ENCODE data around the gene ADH1C. TPM values are rescaled to one million over a fixed set of nuclear protein-coding genes. Genes with fewer than 3 reads are reported as not detected.
"Not testable (repeated sequence)": the region's sequence is repeated elsewhere in the genome, so short reads cannot be mapped to it uniquely, and the experiment has no call there.

Gene ADH1C
- total RNA-seq, 1 experiment from 2014 or later: not detected

GRCh38 chr4:99366491-99366890, 13.9 kb upstream of the ADH1C start:
- Histone ChIP-seq H3K9me3 (no peaks in the 10 kb centered on the region; the same call in 1 of the 2 replicates), H3K36me3 (no peaks in the 10 kb centered on the region), H3K4me3 (no peak overlapping the region), H3K27me3 (no peaks in the 10 kb centered on the region)
- no peak for DNase-seq

GRCh38 chr4:99362768-99363167, 10.2 kb upstream of the ADH1C start:
- no peaks in the 10 kb centered on the region for H3K27me3 ChIP-seq
- H3K4me3 ChIP-seq: no peak overlapping the region
- no peaks in the 10 kb centered on the region; the same call in 1 of the 2 replicates for H3K9me3 ChIP-seq
- H3K36me3 ChIP-seq: no peaks in the 10 kb centered on the region
- no peak for DNase-seq

DNA sequence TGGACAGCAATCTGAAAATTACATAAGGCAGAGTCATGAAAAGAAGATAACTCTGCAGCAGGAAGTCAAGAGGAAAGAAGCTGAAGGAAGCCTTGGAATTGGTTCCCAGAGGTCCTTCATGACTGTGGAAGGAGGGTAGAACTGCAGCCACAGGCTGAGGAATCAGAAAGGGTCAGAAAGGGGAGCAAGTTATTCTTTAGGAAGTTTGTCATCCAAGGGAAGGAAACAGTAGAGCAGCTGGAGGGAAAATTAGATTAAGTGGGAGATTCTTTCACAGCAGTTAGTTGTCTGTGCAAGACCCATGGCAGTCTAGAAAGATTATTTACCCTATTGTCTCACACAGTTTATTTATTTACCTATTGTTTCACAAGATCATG, 9.3 kb upstream of the ADH1C start:
- Histone ChIP-seq H3K4me3 (no peak overlapping the region), H3K27me3 (no peaks in the 10 kb centered on the region), H3K36me3 (no peaks in the 10 kb centered on the region), H3K9me3 (no peaks in the 10 kb centered on the region; the same call in 1 of the 2 replicates)
- no peak for DNase-seq

DNA sequence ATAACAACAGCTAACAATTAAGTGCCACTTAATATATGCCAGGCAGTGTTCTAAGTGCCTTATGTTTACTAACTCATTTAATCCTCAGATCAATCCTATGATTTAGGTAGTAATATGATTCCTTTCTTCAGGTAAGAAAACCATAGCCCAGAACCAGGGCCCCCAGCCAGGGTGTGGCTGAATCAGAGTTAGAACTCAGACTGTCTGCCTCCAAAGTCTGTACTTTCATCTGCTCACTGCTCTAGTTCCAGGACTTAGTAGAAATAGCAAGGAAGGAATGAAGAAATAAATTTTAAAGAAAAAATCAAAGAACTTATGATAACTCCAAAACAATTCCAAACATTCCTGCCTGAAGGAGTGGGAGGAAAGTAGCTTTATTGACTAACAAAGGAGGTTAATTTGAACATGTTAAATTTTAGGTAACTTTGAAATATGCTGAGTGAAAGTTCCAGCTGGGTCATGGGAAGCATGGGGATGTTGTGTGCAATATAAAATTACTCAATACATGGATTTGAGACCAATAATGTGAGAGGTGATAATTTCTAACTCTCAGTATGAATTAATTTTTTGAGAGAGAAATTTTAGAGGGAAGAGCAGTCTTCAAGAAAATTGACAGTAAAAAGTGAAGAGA, 8.8 kb upstream of the ADH1C start:
- no peak overlapping the region for H3K4me3 ChIP-seq
- no peaks in the 10 kb centered on the region for H3K27me3 ChIP-seq
- no peaks in the 10 kb centered on the region; the same call in 1 of the 2 replicates for H3K9me3 ChIP-seq
- no peaks in the 10 kb centered on the region for H3K36me3 ChIP-seq
- no peak for DNase-seq

DNA sequence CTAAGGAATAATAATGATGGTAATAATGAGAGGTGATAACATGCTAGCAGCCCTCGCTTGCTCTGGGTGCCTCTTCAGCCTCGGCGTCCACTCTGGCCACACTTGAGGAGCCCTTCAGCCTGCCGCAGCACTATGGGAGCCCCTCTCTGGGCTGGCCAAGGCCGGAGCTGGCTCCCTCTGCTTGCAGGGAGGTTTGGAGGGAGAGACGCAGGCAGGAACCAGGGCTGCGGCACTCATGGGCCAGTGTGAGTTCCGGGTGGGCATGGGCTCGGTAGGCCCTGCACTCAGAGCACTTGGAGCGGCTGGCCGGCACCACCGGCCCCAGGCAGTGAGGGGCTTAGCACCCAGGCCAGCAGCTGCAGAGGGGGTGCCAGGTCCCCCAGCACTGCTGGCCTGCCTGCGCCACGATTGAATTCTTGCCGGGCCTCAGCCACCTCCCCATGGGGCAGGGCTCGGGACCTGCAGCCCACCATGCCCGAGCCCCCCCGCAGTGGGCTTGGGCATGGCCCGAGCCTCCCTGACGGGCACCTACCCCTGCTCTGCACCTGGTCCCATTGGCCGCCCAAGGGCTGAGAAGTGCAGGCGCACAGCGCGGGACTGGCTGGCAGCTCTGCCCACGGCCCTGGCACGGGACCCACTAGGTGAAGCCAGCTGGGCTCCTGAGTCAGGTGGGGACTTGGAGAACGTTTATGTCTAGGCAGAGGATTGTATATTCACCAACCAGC, 7.1 kb upstream of the ADH1C start:
- no peaks in the 10 kb centered on the region for H3K27me3 ChIP-seq
- H3K4me3 ChIP-seq: no peak overlapping the region
- H3K36me3 ChIP-seq: no peaks in the 10 kb centered on the region
- no peak for DNase-seq
- H3K9me3 ChIP-seq: no peaks in the 10 kb centered on the region

DNA sequence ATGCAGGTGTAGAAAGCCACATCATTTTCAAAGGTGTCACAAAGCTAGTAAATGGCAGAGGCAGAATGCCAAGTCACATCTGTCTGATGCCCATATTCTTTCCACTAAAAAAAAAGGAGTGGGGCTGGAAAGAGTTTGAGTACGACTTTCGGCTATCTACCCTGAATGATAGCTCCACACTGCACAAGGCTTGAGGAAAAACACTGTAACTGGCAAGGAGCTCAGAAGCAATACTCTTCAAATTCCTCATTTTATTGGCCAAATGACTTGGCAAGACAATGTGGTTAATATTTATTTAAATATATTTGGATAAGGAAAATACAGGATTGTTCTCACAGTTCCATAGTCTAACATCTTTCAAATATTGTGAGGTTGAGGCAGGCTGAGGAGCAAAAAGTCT, 5.4 kb upstream of the ADH1C start:
- Histone ChIP-seq H3K9me3 (no peaks in the 10 kb centered on the region), H3K27me3 (no peaks in the 10 kb centered on the region), H3K4me3 (no peak overlapping the region), H3K36me3 (no peaks in the 10 kb centered on the region)
- DNase-seq: no peak

DNA sequence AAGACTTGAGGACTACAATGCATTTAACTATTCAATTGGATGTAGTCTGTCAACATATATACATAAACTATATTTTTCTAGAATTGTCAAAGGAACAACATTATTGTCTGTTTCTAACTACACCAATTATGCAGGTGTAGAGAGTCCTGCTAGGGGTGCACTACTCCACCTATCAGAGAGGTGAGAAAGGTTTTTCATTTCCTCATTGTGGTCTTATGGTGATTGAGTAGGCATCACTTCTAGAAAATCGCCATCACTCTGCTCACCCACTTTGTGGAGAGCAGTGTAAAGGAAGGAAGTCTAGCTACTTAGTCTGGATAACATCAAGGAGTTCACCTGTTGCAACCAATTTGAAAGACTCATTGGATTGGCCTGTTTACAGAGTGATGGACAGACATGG, 4.4 kb upstream of the ADH1C start:
- no peaks in the 10 kb centered on the region for H3K36me3 ChIP-seq
- H3K9me3 ChIP-seq: no peaks in the 10 kb centered on the region
- no peak for DNase-seq
- no peaks in the 10 kb centered on the region for H3K27me3 ChIP-seq
- no peak overlapping the region for H3K4me3 ChIP-seq

GRCh38 chr4:99356149-99356548, 3.6 kb upstream of the ADH1C start:
- not testable (repeated sequence) for H3K36me3 ChIP-seq, H3K9me3 ChIP-seq, H3K27me3 ChIP-seq, H3K4me3 ChIP-seq, DNase-seq

DNA sequence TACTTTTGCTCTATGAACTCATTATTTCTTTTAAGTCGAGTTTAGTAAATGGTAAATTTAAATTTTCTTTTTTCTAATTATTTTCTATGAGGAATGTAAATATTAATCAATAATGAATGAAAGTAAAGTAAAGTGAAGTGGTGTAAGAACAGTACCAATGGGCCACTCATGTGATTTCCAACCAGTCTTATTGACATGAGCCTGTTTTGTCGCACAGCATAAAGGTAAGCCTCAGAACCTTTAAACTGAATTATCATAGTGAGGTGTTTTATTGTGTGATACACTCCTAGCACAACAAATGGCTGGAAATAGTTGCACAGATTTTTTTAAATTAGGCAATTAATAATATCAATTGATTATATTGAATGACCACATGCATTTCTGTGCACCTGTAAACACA, 1.1 kb downstream of the ADH1C start:
- H3K27me3 ChIP-seq: no peaks in the 10 kb centered on the region
- no peak overlapping the region for H3K4me3 ChIP-seq
- H3K36me3 ChIP-seq: no peaks in the 10 kb centered on the region
- no peak for DNase-seq
- no peaks in the 10 kb centered on the region for H3K9me3 ChIP-seq

DNA sequence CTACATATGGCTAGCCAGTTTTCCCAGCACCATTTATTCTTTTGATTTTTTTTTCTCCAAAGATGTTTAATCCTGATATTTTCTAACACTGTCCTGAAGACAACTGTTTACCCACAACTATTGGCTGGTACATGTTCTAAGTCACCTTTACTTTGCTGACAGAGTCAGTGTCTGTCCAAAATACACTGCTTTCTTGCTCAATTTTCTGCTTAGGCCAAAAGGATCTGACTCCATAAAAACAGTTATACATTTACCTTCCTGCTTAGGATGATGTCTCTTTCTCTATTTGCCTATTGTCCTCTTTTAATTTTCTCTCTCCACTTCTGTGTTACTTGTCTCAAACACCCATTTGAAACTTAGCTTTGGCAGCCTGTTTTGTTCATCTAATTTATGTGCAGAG, 3.2 kb downstream of the ADH1C start:
- no peaks in the 10 kb centered on the region for H3K27me3 ChIP-seq
- no peak overlapping the region for H3K4me3 ChIP-seq
- DNase-seq: no peak
- H3K9me3 ChIP-seq: no peaks in the 10 kb centered on the region
- H3K36me3 ChIP-seq: no peaks in the 10 kb centered on the region

DNA sequence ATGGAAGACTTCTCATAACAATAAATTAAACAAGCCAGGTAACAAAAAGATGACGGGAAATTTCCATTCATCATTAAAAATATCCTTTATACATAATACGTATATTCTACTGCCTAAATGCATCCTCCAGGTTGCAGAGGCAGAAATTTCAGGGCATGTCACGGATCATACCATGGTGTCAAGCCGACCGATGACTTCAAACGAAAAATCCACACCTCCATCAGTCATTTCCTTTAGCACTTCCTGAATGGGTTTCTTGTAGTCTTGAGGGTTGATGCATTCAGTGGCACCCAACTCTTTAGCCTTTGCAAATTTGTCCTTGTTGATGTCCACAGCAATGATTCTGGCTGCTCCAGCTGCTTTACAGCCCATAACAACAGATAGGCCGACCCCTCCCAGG, 9.9 kb downstream of the ADH1C start:
- not testable (repeated sequence) for DNase-seq, H3K4me3 ChIP-seq, H3K9me3 ChIP-seq, H3K36me3 ChIP-seq, H3K27me3 ChIP-seq

- Histone ChIP-seq H3K9me3 (no peaks in the 10 kb centered on the region), H3K27me3 (no peaks in the 10 kb centered on the region), H3K36me3 (no peaks in the 10 kb centered on the region), H3K4me3 (no peak overlapping the region)
- DNase-seq: no peak
Observed at GRCh38 chr4:99341426-99341825, 11.1 kb downstream of the ADH1C start.

DNA sequence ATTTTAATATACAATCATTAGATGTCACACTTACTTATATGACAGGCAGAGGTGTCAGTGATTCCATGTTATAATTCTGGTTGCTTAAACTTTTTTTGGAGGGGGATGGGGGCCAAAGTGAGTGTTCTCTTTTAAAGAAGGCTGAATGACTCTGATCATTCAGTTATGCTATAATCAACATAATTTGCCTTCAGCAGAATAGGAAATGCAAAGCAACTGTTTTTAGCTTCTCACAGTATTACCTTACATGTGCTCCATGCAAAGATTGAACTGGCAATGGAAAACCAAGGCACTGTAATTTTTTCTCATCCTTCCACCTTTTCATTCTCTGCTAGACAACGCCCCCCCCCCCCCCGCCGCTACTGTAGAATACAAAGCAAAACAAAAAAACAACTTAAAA, 13.4 kb downstream of the ADH1C start:
- no peaks in the 10 kb centered on the region for H3K9me3 ChIP-seq
- DNase-seq: no peak
- H3K36me3 ChIP-seq: no peaks in the 10 kb centered on the region
- H3K27me3 ChIP-seq: no peaks in the 10 kb centered on the region
- H3K4me3 ChIP-seq: no peak overlapping the region

DNA sequence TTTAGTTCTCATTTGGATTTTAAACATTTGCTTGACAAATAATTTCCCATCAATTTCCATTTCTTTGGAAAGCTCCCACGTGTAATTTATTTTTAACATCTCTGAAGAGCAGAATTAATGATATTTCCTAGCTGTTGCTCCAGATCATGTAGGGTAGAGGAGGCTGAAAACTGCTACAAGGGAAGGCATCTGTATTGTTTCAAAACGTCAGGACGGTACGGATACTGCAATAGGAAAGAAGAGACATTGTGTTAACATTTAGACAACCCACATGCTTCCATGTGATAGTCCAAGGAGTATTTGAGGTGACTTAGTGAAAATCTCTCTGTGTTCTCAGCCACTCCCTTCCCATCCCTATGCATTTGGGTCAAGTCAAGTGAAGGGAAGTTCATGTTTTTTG, 16.0 kb downstream of the ADH1C start:
- Histone ChIP-seq H3K9me3 (no peaks in the 10 kb centered on the region), H3K27me3 (no peaks in the 10 kb centered on the region), H3K4me3 (no peak overlapping the region), H3K36me3 (no peaks in the 10 kb centered on the region)
- no peak for DNase-seq

- DNase-seq: no peak
- Histone ChIP-seq H3K36me3 (no peaks in the 10 kb centered on the region), H3K9me3 (no peaks in the 10 kb centered on the region), H3K27me3 (no peaks in the 10 kb centered on the region), H3K4me3 (no peak overlapping the region)
Observed at GRCh38 chr4:99334880-99335279, 17.7 kb downstream of the ADH1C start.

- DNase-seq: no peak
- Histone ChIP-seq H3K36me3 (no peaks in the 10 kb centered on the region), H3K27me3 (no peaks in the 10 kb centered on the region), H3K9me3 (no peaks in the 10 kb centered on the region), H3K4me3 (no peak overlapping the region)
Observed at GRCh38 chr4:99330648-99331047, 21.9 kb downstream of the ADH1C start.

DNA sequence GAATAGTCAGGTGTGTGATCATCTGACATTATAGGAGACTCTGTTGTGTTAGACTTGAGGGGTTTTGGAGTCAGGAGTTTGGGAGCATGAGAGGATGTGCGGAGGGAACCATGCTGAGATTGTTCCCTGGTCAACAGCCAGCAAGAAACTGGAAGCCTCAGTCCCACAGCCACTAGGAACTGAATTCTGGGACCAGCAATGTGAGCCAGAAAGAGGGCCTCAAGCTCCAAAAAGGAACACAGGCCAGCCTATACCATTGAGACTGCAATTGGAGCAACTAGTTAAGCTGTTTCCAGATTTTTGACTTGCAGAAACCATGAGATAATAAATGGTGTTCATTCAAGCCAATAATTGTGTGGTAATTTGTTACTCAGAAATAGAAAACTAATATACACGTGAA, 22.7 kb downstream of the ADH1C start:
- no peak for DNase-seq
- H3K27me3 ChIP-seq: no peaks in the 10 kb centered on the region
- H3K36me3 ChIP-seq: no peaks in the 10 kb centered on the region
- H3K9me3 ChIP-seq: no peaks in the 10 kb centered on the region
- H3K4me3 ChIP-seq: no peak overlapping the region

GRCh38 chr4:99324979-99325378, 27.6 kb downstream of the ADH1C start:
- DNase-seq: peak; percentile 30
- Histone ChIP-seq H3K9me3 (no peaks in the 10 kb centered on the region), H3K4me3 (no peak overlapping the region), H3K27me3 (no peaks in the 10 kb centered on the region), H3K36me3 (no peaks in the 10 kb centered on the region)
